K562 (cell line): ENCODE results near the gene ATOH8. TPM values are rescaled to one million over a fixed set of nuclear protein-coding genes. Genes with fewer than 3 reads are reported as not detected.

Experiments used
- ATAC-seq: fragments of 200-7000 bp; cut with Tn5 transposase; 3 replicates; pipeline ENCODE4 v1.9.1; 2020; ENCODE audit warnings: moderate library complexity
- BruUV-seq: library from RNA; stranded (reverse); fragments of 400-500 nt; replicated peaks from 2 replicates; lab custom pipeline; 2021; lab: Mats Ljungman, UMichigan
- CTCF ChIA-PET: fragments of 300-600 bp; formaldehyde crosslinking; extraction: SDS; loops from one replicate; lab custom pipeline; 2021; ENCODE audit warnings: low intra/inter-chr PET ratio; lab: Yijun Ruan, JAX
- POLR2A ChIA-PET: fragments of 300-600, 350-650 bp; sonication (Branson Sonifier 250); formaldehyde crosslinking; extraction: SDS; loops from one replicate; lab custom pipeline; 2021; ENCODE audit warnings: antibody characterized with exemption, inconsistent platforms; lab: Yijun Ruan, JAX
- DNase-seq, 4 experiments: peaks; one replicate each; pipeline versions ENCODE4 v3.0.0 to v3.0.0-alpha.2; 2011 to 2018; ENCODE audit warnings: low spot score in 3 of 4, mixed read lengths in 3 of 4; ENCODE audit errors: extremely low read depth in 1 of 4
- FAIRE-seq: peaks from 2 replicates; lab custom pipeline; 2011; peaks lifted over from hg19 to GRCh38; lab: Jason Lieb, UNC
- H2AFZ ChIP-seq: 2 replicates; pipeline ENCODE4 v1.6.0; 2011; ENCODE audit warnings: low read depth, low read length, control low read depth, inconsistent platforms
- H3K27ac ChIP-seq: fragments of 200-600 bp; 3 replicates; pipeline ENCODE4 v1.8.0; 2011; ENCODE audit warnings: low read depth, mild to moderate bottlenecking, control low read depth, inconsistent platforms, low read length, moderate library complexity, mixed read lengths; ENCODE audit errors: extremely low read depth
- H3K27me3 ChIP-seq, 2 experiments: fragments of 300-600 bp in 1 of 2; 2 replicates in 1 of 2; 3 replicates in 1 of 2; pipeline versions ENCODE4 v1.6.0 to v1.8.0; 2011; ENCODE audit warnings: inconsistent platforms in 2 of 2, low read length in 2 of 2, mild to moderate bottlenecking in 1 of 2, mixed read lengths in 1 of 2, moderate library complexity in 1 of 2; ENCODE audit not compliant: control insufficient read depth in 2 of 2, insufficient read depth in 2 of 2
- H3K36me3 ChIP-seq: fragments of 300-600 bp; 3 replicates; pipeline ENCODE4 v1.8.0; 2011; ENCODE audit warnings: mild to moderate bottlenecking, low read length, inconsistent platforms; ENCODE audit not compliant: control insufficient read depth, insufficient read depth
- H3K4me1 ChIP-seq, 2 experiments: fragments of 200-600 bp in 1 of 2; replicated peaks in 1 of 2; 2 replicates in 1 of 2; 3 replicates in 1 of 2; pipeline versions ENCODE4 v1.5.1 to v1.8.0; 2011; ENCODE audit warnings: inconsistent platforms in 2 of 2, low read length in 2 of 2, mild to moderate bottlenecking in 1 of 2, mixed read lengths in 1 of 2, moderate library complexity in 1 of 2; ENCODE audit not compliant: control insufficient read depth in 2 of 2, insufficient read depth in 2 of 2
- H3K4me2 ChIP-seq: 2 replicates; pipeline ENCODE4 v1.6.1; 2011; ENCODE audit warnings: low read length, control low read depth, inconsistent platforms, mixed read lengths; ENCODE audit not compliant: insufficient read depth
- H3K4me3 ChIP-seq: fragments of 200-600 bp; sonication (generic), shearing (Covaris generic); 2 replicates; pipeline ENCODE4 v1.5.1; 2016; ENCODE audit warnings: control low read depth, inconsistent platforms
- H3K79me2 ChIP-seq: fragments of 200-600 bp; 3 replicates; pipeline ENCODE4 v1.8.0; 2011; ENCODE audit warnings: low read length, inconsistent platforms; ENCODE audit not compliant: control insufficient read depth, insufficient read depth
- H3K9ac ChIP-seq, 2 experiments: 2 replicates each; pipeline versions ENCODE4 v1.6.0 to v1.6.1; 2011; ENCODE audit warnings: low read depth in 2 of 2, low read length in 2 of 2, control low read depth in 1 of 2, inconsistent platforms in 1 of 2, mild to moderate bottlenecking in 1 of 2, mixed read lengths in 1 of 2; ENCODE audit not compliant: insufficient read depth in 1 of 2
- H3K9me1 ChIP-seq: one replicate; pipeline ENCODE4 v1.6.0; 2011; ENCODE audit warnings: inconsistent platforms, mild to moderate bottlenecking, low read length, moderate library complexity; ENCODE audit not compliant: control insufficient read depth, insufficient read depth
- H3K9me3 ChIP-seq: replicated peaks from 2 replicates; pipeline ENCODE4 v1.5.1; 2011; ENCODE audit warnings: low read depth, low read length, inconsistent platforms; ENCODE audit not compliant: control insufficient read depth, insufficient read depth
- H4K20me1 ChIP-seq: replicated peaks from 2 replicates; pipeline ENCODE4 v1.6.1; 2011; ENCODE audit warnings: low read length, inconsistent platforms, mixed read lengths; ENCODE audit not compliant: control insufficient read depth, insufficient read depth
- BRCA1 ChIP-seq, 2 experiments: fragments of 450-650 bp in 1 of 2; sonication (generic) in 1 of 2; formaldehyde crosslinking in 1 of 2; IDR thresholded peaks; 2 replicates each; pipeline versions ENCODE4 v1.5.0 to v1.6.1; 2017 to 2020; ENCODE audit warnings: mild to moderate bottlenecking in 1 of 2, missing genetic modification reagents in 1 of 2
- CHD4 ChIP-seq: fragments of 200-600 bp; sonication (generic); IDR thresholded peaks from 3 replicates; pipeline ENCODE4 v1.6.1; 2012; ENCODE audit warnings: low read depth, mild to moderate bottlenecking, mixed read lengths, low read length, inconsistent platforms; ENCODE audit not compliant: insufficient read depth, insufficient replicate concordance, poor library complexity, severe bottlenecking
- DDX20 ChIP-seq: fragments of 450-650 bp; IDR thresholded peaks from 2 replicates; pipeline ENCODE4 v1.6.1; 2016; ENCODE audit warnings: missing genetic modification characterization, low read depth, mild to moderate bottlenecking, missing compliant biosample characterization, moderate library complexity
- EP400 ChIP-seq: fragments of 450-650 bp; IDR thresholded peaks from 2 replicates; pipeline ENCODE4 v1.6.1; 2017; ENCODE audit warnings: antibody characterized with exemption, mild to moderate bottlenecking, moderate library complexity
- ESRRA ChIP-seq: fragments of 450-650 bp; IDR thresholded peaks from 2 replicates; pipeline ENCODE4 v1.6.1; 2014; ENCODE audit warnings: low read depth, mild to moderate bottlenecking, moderate library complexity, borderline replicate concordance
- FOS ChIP-seq: IDR thresholded peaks from 3 replicates; pipeline ENCODE4 v1.6.1; 2011; ENCODE audit not compliant: insufficient read length; ENCODE audit errors: extremely low read depth
- FOXM1 ChIP-seq, 2 experiments: fragments of 450-650 bp in 1 of 2; sonication (generic) in 1 of 2; formaldehyde crosslinking in 1 of 2; IDR thresholded peaks; 2 replicates each; pipeline versions ENCODE4 v1.6.1 to v1.9.0; 2017 to 2022; ENCODE audit warnings: low read depth in 2 of 2, mild to moderate bottlenecking in 2 of 2, missing genetic modification reagents in 1 of 2, moderate library complexity in 1 of 2
- ILF3 ChIP-seq: fragments of 450-650 bp; IDR thresholded peaks from 2 replicates; pipeline ENCODE4 v1.6.1; 2018; ENCODE audit warnings: antibody characterized with exemption, mild to moderate bottlenecking, moderate library complexity, borderline replicate concordance
- NR1H2 ChIP-seq: sonication (generic); formaldehyde crosslinking; IDR thresholded peaks from 2 replicates; pipeline ENCODE4 v1.4.0; 2020; ENCODE audit warnings: mild to moderate bottlenecking, missing genetic modification reagents
- RBM39 ChIP-seq: fragments of 200-400 bp; formaldehyde crosslinking; optimal IDR thresholded peaks from 2 replicates; pipeline ENCODE3; 2018; ENCODE audit warnings: low read depth, low read length
- SIN3B ChIP-seq: fragments of 450-650 bp; IDR thresholded peaks from 2 replicates; pipeline ENCODE4 v1.6.1; 2017; ENCODE audit warnings: low read depth, mild to moderate bottlenecking, moderate library complexity
- TEAD2 ChIP-seq: fragments of 450-650 bp; IDR thresholded peaks from 2 replicates; pipeline ENCODE4 v1.6.1; 2016; ENCODE audit warnings: missing genetic modification characterization, control low read depth, missing compliant biosample characterization
- THRAP3 ChIP-seq: fragments of 450-650 bp; IDR thresholded peaks from 2 replicates; pipeline ENCODE4 v1.6.1; 2016; ENCODE audit warnings: mild to moderate bottlenecking, inconsistent platforms, borderline replicate concordance
- ZNF354B ChIP-seq: fragments of 250-450 bp; sonication (Bioruptor Pico); IDR thresholded peaks from 2 replicates; pipeline ENCODE4 v1.4.0; 2020
- WGBS: fragments of 100-300 bp; shearing (Covaris generic); methylation state at CpG from one replicate; pipeline ENCODE4 v1.1.6; 2016; ENCODE audit warnings: low coverage, mixed read lengths; ENCODE audit not compliant: insufficient coverage; ENCODE audit errors: missing lambda C conversion rate; 5-methylcytosine and 5-hydroxymethylcytosine counted together
- in situ Hi-C: fragments of 300-500 bp; cut with MboI; formaldehyde crosslinking; loops from 4 replicates; pipeline ENCODE4 v1.15.0; 2018; ENCODE audit warnings: inconsistent platforms, mixed read lengths
- intact Hi-C: fragments of 100-400 bp; cut with micrococcal nuclease; formaldehyde crosslinking; loops from 2 replicates; pipeline ENCODE4 v1.14.2; 2022
- polyA plus RNA-seq, 8 experiments: library from polyadenylated mRNA; depleted of rRNA in 4 of 8; stranded (reverse) in 5 of 8; unstranded in 3 of 8; fragments of >200 nt; fragmentation: Nextera tagmentation in 2 of 8; fragmentation: Illumina TruSeq in 1 of 8; extraction: Ambion mirVana in 2 of 8; extraction: Trizol in 1 of 8; gene quantifications; 2 replicates each; pipeline versions ENCODE4 v1.2.1 to v1.2.3, GENCODE V29; 2011 to 2014; ENCODE audit warnings: inconsistent platforms in 1 of 8, missing spikeins in 1 of 8
- total RNA-seq, 7 experiments: library from RNA; depleted of rRNA in 6 of 7; stranded (reverse); fragments of >200 nt in 6 of 7; fragmentation: Illumina TruSeq in 2 of 7; extraction: Trizol in 2 of 7; gene quantifications; 2 replicates each; pipeline versions ENCODE4 v1.2.1 to v1.2.3, GENCODE V29; 2011 to 2021; ENCODE audit warnings: low replicate concordance in 1 of 7
- TF ChIP-seq, protein P1 (sequence below): fragments of 450-650 bp; IDR thresholded peaks from 2 replicates; pipeline ENCODE4 v1.6.1; 2016; ENCODE audit warnings: borderline replicate concordance
- TF ChIP-seq, protein P2 (sequence below): fragments of 150-350 bp; conservative IDR thresholded peaks from 2 replicates; pipeline ENCODE4 v1.6.1; 2014; ENCODE audit warnings: low read length

Gene ATOH8
- total and polyA plus RNA-seq, 9 of the 15 experiments (the other 6 are each of a cell fraction or from before 2014, with no cell fraction given) = not detected

DNA sequence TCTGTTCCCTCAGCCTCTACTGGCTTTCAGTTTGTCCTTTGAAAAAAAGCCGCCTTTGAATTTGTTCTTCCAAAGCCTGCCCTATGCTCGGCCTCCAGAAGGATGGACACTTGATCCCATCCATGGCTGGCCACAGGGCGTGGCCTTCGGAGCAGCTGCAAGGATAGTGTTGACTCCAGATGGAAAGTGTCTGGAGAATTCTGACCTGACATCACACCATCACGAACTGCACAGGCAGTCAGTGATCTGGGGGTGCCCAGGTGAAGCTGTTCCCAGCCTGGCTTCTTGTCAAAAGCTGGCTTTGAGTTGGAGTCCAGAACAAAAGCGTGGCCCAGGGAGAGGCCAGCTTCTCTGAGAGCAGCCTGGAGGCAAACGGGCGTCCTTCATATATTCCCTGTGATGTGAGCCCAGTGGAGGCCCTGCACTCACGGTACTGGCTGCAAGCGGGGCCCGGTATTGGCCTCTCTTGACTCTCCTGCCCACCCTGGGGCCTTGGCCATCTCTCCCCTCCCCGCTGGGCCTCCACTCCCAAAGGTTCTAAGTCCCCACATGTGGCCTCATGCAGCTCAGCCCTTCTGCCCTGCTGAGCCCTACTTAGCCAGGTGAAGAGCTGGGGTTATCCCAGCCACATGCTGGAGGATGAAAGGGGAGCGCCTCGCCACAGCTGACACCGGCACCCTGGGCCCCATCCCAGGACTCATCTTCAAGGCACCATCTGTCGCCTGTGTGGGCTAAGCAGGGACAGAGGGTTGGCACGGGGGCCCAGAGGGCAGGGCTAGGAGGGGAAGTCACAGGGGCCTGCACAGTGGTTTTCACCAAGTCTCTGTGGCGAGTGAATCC lies 20.4 kb upstream of the ATOH8 start:
- H3K27me3 ChIP-seq = peaks cover 27 to 66% of the 10 kb centered on the region in 2 experiments
- H3K9ac ChIP-seq = no peak overlapping the region
- ChIA-PET POLR2A (interaction anchor here (0.5 to 1.2 kb wide), 4 partner anchors 9 to 159 kb away, joined by 3 to 5 read pairs (median 4); no protein-coding TSS in a partner anchor), CTCF (no interaction called here)
- TF ChIP-seq BRCA1 (IDR thresholded peaks at IDR 0.05) = no peak
- TF ChIP-seq BRCA1 (CRISPR knock-in tag; IDR thresholded peaks at IDR 0.05) = no peak
- no peak for TF ChIP-seq ESRRA
- no peak for TF ChIP-seq RBM39
- TF ChIP-seq, protein P1, sequence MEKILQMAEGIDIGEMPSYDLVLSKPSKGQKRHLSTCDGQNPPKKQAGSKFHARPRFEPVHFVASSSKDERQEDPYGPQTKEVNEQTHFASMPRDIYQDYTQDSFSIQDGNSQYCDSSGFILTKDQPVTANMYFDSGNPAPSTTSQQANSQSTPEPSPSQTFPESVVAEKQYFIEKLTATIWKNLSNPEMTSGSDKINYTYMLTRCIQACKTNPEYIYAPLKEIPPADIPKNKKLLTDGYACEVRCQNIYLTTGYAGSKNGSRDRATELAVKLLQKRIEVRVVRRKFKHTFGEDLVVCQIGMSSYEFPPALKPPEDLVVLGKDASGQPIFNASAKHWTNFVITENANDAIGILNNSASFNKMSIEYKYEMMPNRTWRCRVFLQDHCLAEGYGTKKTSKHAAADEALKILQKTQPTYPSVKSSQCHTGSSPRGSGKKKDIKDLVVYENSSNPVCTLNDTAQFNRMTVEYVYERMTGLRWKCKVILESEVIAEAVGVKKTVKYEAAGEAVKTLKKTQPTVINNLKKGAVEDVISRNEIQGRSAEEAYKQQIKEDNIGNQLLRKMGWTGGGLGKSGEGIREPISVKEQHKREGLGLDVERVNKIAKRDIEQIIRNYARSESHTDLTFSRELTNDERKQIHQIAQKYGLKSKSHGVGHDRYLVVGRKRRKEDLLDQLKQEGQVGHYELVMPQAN = no peak
- TF ChIP-seq EP400 = no peak
- no peak for TF ChIP-seq NR1H2
- TF ChIP-seq ZNF354B (CRISPR knock-in tag) = no peak
- TF ChIP-seq TEAD2 (tag) = no peak
- TF ChIP-seq ILF3 = no peak
- TF ChIP-seq CHD4 = no peak
- no peak for TF ChIP-seq FOXM1 (IDR thresholded peaks at IDR 0.05; ENCODE audit: low read depth)
- no peak for TF ChIP-seq FOXM1 (CRISPR knock-in tag; IDR thresholded peaks at IDR 0.05; ENCODE audit: low read depth)
- TF ChIP-seq DDX20 (tag) = no peak
- TF ChIP-seq, protein P2, sequence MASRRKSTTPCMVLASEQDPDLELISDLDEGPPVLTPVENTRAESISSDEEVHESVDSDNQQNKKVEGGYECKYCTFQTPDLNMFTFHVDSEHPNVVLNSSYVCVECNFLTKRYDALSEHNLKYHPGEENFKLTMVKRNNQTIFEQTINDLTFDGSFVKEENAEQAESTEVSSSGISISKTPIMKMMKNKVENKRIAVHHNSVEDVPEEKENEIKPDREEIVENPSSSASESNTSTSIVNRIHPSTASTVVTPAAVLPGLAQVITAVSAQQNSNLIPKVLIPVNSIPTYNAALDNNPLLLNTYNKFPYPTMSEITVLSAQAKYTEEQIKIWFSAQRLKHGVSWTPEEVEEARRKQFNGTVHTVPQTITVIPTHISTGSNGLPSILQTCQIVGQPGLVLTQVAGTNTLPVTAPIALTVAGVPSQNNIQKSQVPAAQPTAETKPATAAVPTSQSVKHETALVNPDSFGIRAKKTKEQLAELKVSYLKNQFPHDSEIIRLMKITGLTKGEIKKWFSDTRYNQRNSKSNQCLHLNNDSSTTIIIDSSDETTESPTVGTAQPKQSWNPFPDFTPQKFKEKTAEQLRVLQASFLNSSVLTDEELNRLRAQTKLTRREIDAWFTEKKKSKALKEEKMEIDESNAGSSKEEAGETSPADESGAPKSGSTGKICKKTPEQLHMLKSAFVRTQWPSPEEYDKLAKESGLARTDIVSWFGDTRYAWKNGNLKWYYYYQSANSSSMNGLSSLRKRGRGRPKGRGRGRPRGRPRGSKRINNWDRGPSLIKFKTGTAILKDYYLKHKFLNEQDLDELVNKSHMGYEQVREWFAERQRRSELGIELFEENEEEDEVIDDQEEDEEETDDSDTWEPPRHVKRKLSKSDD = no peak
- TF ChIP-seq SIN3B = no peak
- no peak for TF ChIP-seq FOS
- no peak for TF ChIP-seq THRAP3
- no peak overlapping the region for H2AFZ ChIP-seq
- H3K27ac ChIP-seq = no peak overlapping the region
- no peaks in the 10 kb centered on the region for H3K36me3 ChIP-seq
- BruUV-seq = no TSS peak
- H3K9me1 ChIP-seq = no peaks in the 10 kb centered on the region
- in situ Hi-C loops = no loop called here
- intact Hi-C loops = no loop called here
- 3% methylated on average over 18 of the region's 18 CpGs for WGBS
- ATAC-seq = no peak
- H3K4me2 ChIP-seq = no peak overlapping the region
- FAIRE-seq = no peak
- H4K20me1 ChIP-seq = no peaks in the 10 kb centered on the region
- peaks cover 0 to 4% of the 10 kb centered on the region in 2 experiments; a peak in 2 of 5 replicates for H3K4me1 ChIP-seq
- H3K4me3 ChIP-seq = no peak overlapping the region
- H3K79me2 ChIP-seq = no peaks in the 10 kb centered on the region
- H3K9me3 ChIP-seq = no peaks in the 10 kb centered on the region
- DNase-seq = no peak
